ENCODE data around the gene RCBTB2.

RCBTB2 gene

GRCh38 chr13:48531416-48532255 is 1.2 kb downstream of the RCBTB2 start:
- DNase-seq (ENCODE audit: low read depth in 2 of 3, low spot score in 1 of 3): peak in 1 of 3 donors; percentile 7

- DNase-seq (ENCODE audit: low read depth in 2 of 3, low spot score in 1 of 3): no peak
Observed at GRCh38 chr13:48530833-48531232, 2.0 kb downstream of the RCBTB2 start.

- no peak for DNase-seq (ENCODE audit: low read depth in 2 of 3, low spot score in 1 of 3)
Observed at GRCh38 chr13:48528720-48529119, 4.2 kb downstream of the RCBTB2 start.

- DNase-seq (ENCODE audit: low read depth in 2 of 3, low spot score in 1 of 3): no peak
Observed at GRCh38 chr13:48527955-48528354, 4.9 kb downstream of the RCBTB2 start.

- no peak for DNase-seq (ENCODE audit: low read depth in 2 of 3, low spot score in 1 of 3)
Observed at GRCh38 chr13:48526286-48526685, 6.6 kb downstream of the RCBTB2 start.

- no peak for DNase-seq (ENCODE audit: low read depth in 2 of 3, low spot score in 1 of 3)
Observed at GRCh38 chr13:48518083-48518482, 14.8 kb downstream of the RCBTB2 start.

- DNase-seq (ENCODE audit: low read depth in 2 of 3, low spot score in 1 of 3): no peak
Observed at GRCh38 chr13:48515732-48516131, 17.1 kb downstream of the RCBTB2 start.

- no peak for DNase-seq (ENCODE audit: low read depth in 2 of 3, low spot score in 1 of 3)
Observed at GRCh38 chr13:48514793-48515192, 18.1 kb downstream of the RCBTB2 start.

- no peak for DNase-seq (ENCODE audit: low read depth in 2 of 3, low spot score in 1 of 3)
Observed at GRCh38 chr13:48511621-48512230, 21.2 kb downstream of the RCBTB2 start.

GRCh38 chr13:48510698-48511097 is 22.2 kb downstream of the RCBTB2 start:
- DNase-seq (ENCODE audit: low read depth in 2 of 3, low spot score in 1 of 3): no peak

- DNase-seq (ENCODE audit: low read depth in 2 of 3, low spot score in 1 of 3): no peak
Observed at GRCh38 chr13:48508011-48508410, 24.9 kb downstream of the RCBTB2 start.

- no peak for DNase-seq (ENCODE audit: low read depth in 2 of 3, low spot score in 1 of 3)
Observed at GRCh38 chr13:48507021-48507420, 25.9 kb downstream of the RCBTB2 start.

GRCh38 chr13:48506092-48506701 is 26.7 kb downstream of the RCBTB2 start:
- no peak for DNase-seq (ENCODE audit: low read depth in 2 of 3, low spot score in 1 of 3)

- peak in 1 of 3 donors; percentile 30 for DNase-seq (ENCODE audit: low read depth in 2 of 3, low spot score in 1 of 3)
Observed at GRCh38 chr13:48505597-48506091, 27.2 kb downstream of the RCBTB2 start.

- DNase-seq (ENCODE audit: low read depth in 2 of 3, low spot score in 1 of 3): no peak
Observed at GRCh38 chr13:48505012-48505411, 27.9 kb downstream of the RCBTB2 start.

- DNase-seq (ENCODE audit: low read depth in 2 of 3, low spot score in 1 of 3): no peak
Observed at GRCh38 chr13:48504606-48505005, 28.3 kb downstream of the RCBTB2 start.

GRCh38 chr13:48502601-48503319 is 30.1 kb downstream of the RCBTB2 start:
- DNase-seq (ENCODE audit: low read depth in 2 of 3, low spot score in 1 of 3): no peak

- no peak for DNase-seq (ENCODE audit: low read depth in 2 of 3, low spot score in 1 of 3)
Observed at GRCh38 chr13:48501705-48502104, 31.2 kb downstream of the RCBTB2 start.

GRCh38 chr13:48500652-48501197 is 32.2 kb downstream of the RCBTB2 start:
- no peak for DNase-seq (ENCODE audit: low read depth in 2 of 3, low spot score in 1 of 3)

GRCh38 chr13:48497669-48498068 is 35.2 kb downstream of the RCBTB2 start:
- no peak for DNase-seq (ENCODE audit: low read depth in 2 of 3, low spot score in 1 of 3)
